SH-SY5Y (cell line): Measurements from ENCODE around the gene OPA3.

Experiments
- GATA2 ChIP-seq: IDR thresholded peaks from 2 replicates; pipeline ENCODE4 v1.6.1; 2011; ENCODE audit warnings: mild to moderate bottlenecking, low read depth, low read length
- GATA3 ChIP-seq: IDR thresholded peaks from 2 replicates; pipeline ENCODE4 v1.6.1; 2011; ENCODE audit warnings: low read depth, mild to moderate bottlenecking, low read length, moderate library complexity

- TF ChIP-seq GATA2 (no peak), GATA3 (no peak)
Measured at GRCh38 chr19:45558399-45558878, 26.2 kb downstream of the OPA3 start.
